GM12872 (cell line): ENCODE results near the gene RSRC1.

Experiments used
- CTCF ChIP-seq: IDR thresholded peaks from 3 replicates; pipeline ENCODE4 v1.5.1; 2011; ENCODE audit warnings: low read depth, mild to moderate bottlenecking, low read length, moderate library complexity; ENCODE audit not compliant: insufficient read depth

Gene RSRC1

GRCh38 chr3:158395421-158395820, 285.5 kb downstream of the RSRC1 start:
- no peak for TF ChIP-seq CTCF

- TF ChIP-seq CTCF, result no peak
These were observed 292.7 kb downstream of the RSRC1 start for GRCh38 chr3:158402590-158402989.

- TF ChIP-seq CTCF, result no peak
These were observed 293.1 kb downstream of the RSRC1 start for GRCh38 chr3:158403013-158403412.

GRCh38 chr3:158404131-158404718, 294.3 kb downstream of the RSRC1 start:
- TF ChIP-seq CTCF, result no peak

GRCh38 chr3:158405507-158405906, 295.6 kb downstream of the RSRC1 start:
- TF ChIP-seq CTCF, result no peak

- TF ChIP-seq CTCF, result no peak
These were observed 298.1 kb downstream of the RSRC1 start for GRCh38 chr3:158407844-158408517.

- TF ChIP-seq CTCF, result no peak
These were observed 308.1 kb downstream of the RSRC1 start for GRCh38 chr3:158418035-158418434.
